Measurements from ENCODE around the gene DNAH6.

DNA sequence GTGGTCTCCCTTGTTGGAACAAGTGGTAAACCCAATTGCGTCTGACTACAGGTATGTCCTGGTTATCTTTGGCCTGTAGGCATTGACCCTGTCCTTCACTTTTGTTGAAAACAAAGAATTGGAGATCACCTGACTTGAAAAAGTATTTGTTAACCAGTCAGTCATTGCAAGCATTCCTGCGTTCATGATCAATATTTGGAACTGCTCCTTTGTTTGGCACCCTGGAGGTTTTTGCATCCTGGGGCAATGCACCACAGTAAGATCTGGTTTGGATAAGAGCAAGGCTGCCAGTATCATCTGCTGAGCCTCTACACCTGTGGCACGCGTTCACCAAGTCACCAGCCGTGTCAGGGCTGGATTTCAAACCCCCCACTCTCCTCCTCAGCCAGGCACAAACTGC, 115.7 kb downstream of the DNAH6 start:
- TF ChIP-seq, protein P1, sequence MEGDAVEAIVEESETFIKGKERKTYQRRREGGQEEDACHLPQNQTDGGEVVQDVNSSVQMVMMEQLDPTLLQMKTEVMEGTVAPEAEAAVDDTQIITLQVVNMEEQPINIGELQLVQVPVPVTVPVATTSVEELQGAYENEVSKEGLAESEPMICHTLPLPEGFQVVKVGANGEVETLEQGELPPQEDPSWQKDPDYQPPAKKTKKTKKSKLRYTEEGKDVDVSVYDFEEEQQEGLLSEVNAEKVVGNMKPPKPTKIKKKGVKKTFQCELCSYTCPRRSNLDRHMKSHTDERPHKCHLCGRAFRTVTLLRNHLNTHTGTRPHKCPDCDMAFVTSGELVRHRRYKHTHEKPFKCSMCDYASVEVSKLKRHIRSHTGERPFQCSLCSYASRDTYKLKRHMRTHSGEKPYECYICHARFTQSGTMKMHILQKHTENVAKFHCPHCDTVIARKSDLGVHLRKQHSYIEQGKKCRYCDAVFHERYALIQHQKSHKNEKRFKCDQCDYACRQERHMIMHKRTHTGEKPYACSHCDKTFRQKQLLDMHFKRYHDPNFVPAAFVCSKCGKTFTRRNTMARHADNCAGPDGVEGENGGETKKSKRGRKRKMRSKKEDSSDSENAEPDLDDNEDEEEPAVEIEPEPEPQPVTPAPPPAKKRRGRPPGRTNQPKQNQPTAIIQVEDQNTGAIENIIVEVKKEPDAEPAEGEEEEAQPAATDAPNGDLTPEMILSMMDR (conservative IDR thresholded peaks at IDR 0.05; ENCODE audit: low read depth, low read length): no peak
- TF ChIP-seq EZH2 (IDR thresholded peaks at IDR 0.05; ENCODE audit: low read length, unreplicated experiment) (no peak), EZH2phosphoT487 (IDR thresholded peaks at IDR 0.05; ENCODE audit: borderline replicate concordance, low read length) (no peak)
